IMR-90 (cell line): ENCODE measurements around the gene OSBPL6. TPM values are rescaled to one million over a fixed set of nuclear protein-coding genes. Genes with fewer than 3 reads are reported as not detected.

Source experiments
- ATAC-seq: fragments of 200-7000 bp; cut with Tn5 transposase; 2 replicates; pipeline ENCODE4 v1.9.1; 2020; ENCODE audit warnings: low read depth, mild to moderate bottlenecking, moderate library complexity
- BruUV-seq: library from RNA; stranded (reverse); fragments of 400-500 nt; replicated peaks from 2 replicates; lab custom pipeline; 2021; lab: Mats Ljungman, UMichigan
- CTCF ChIA-PET: fragments of 300-600 bp; formaldehyde crosslinking; extraction: SDS; loops from one replicate; lab custom pipeline; 2021; ENCODE audit warnings: antibody characterized with exemption; lab: Yijun Ruan, JAX
- POLR2A ChIA-PET: fragments of 300-600 bp; sonication (Branson Sonifier 250); formaldehyde crosslinking; loops from one replicate; lab custom pipeline; 2022; ENCODE audit warnings: antibody characterized with exemption; ENCODE audit not compliant: unreplicated experiment; lab: Charles Lee
- DNase-seq: peaks from one replicate; pipeline ENCODE4 v3.0.0; 2013
- H2AFZ ChIP-seq: replicated peaks from 2 replicates; pipeline ENCODE3; 2013; ENCODE audit warnings: low read length, mild to moderate bottlenecking; ENCODE audit not compliant: poor library complexity
- H2AK5ac ChIP-seq: 2 replicates; pipeline ENCODE4 v1.6.1; 2013; ENCODE audit warnings: low read depth, low read length, inconsistent platforms
- H2AK9ac ChIP-seq: replicated peaks from 2 replicates; pipeline ENCODE3; 2013; ENCODE audit warnings: mild to moderate bottlenecking, low read depth, low read length, moderate library complexity; ENCODE audit not compliant: poor library complexity
- H2BK120ac ChIP-seq: 2 replicates; pipeline ENCODE4 v1.6.1; 2013; ENCODE audit warnings: low read depth, low read length, inconsistent platforms
- H2BK15ac ChIP-seq: 3 replicates; pipeline ENCODE4 v1.6.1; 2013; ENCODE audit warnings: low read depth, low read length, inconsistent platforms
- H2BK20ac ChIP-seq: 2 replicates; pipeline ENCODE4 v1.6.1; 2013; ENCODE audit warnings: low read depth, mild to moderate bottlenecking, inconsistent platforms, low read length, moderate library complexity
- H2BK5ac ChIP-seq: 2 replicates; pipeline ENCODE4 v1.6.1; 2013; ENCODE audit warnings: mild to moderate bottlenecking, low read depth, low read length, inconsistent platforms; ENCODE audit not compliant: poor library complexity, severe bottlenecking
- H3K14ac ChIP-seq: replicated peaks from 2 replicates; pipeline ENCODE4 v1.6.1; 2013; ENCODE audit warnings: low read depth, low read length, inconsistent platforms
- H3K18ac ChIP-seq: 2 replicates; pipeline ENCODE4 v1.6.1; 2013; ENCODE audit warnings: low read depth, low read length, control low read depth
- H3K23ac ChIP-seq: 2 replicates; pipeline ENCODE4 v1.6.1; 2013; ENCODE audit warnings: low read depth, low read length, inconsistent platforms
- H3K27ac ChIP-seq: 2 replicates; pipeline ENCODE4 v1.5.1; 2013; ENCODE audit warnings: mild to moderate bottlenecking, control low read depth, low read length; ENCODE audit not compliant: insufficient read depth
- H3K27me3 ChIP-seq: 2 replicates; pipeline ENCODE4 v1.6.1; 2013; ENCODE audit warnings: low read length; ENCODE audit not compliant: control insufficient read depth, insufficient read depth
- H3K36me3 ChIP-seq: 2 replicates; pipeline ENCODE4 v1.6.1; 2013; ENCODE audit warnings: low read length, mixed read lengths; ENCODE audit not compliant: control insufficient read depth, insufficient read depth
- H3K4ac ChIP-seq: 2 replicates; pipeline ENCODE4 v1.6.1; 2013; ENCODE audit warnings: low read depth, low read length, inconsistent platforms
- H3K4me1 ChIP-seq: 2 replicates; pipeline ENCODE4 v1.6.1; 2013; ENCODE audit warnings: low read length, mixed read lengths; ENCODE audit not compliant: control insufficient read depth, insufficient read depth
- H3K4me2 ChIP-seq: 2 replicates; pipeline ENCODE4 v1.6.1; 2013; ENCODE audit warnings: low read depth, mild to moderate bottlenecking, control low read depth, low read length, moderate library complexity
- H3K4me3 ChIP-seq: 2 replicates; pipeline ENCODE4 v1.5.1; 2013; ENCODE audit warnings: low read depth, mild to moderate bottlenecking, control low read depth, low read length, moderate library complexity; ENCODE audit not compliant: insufficient read depth
- H3K56ac ChIP-seq: 2 replicates; pipeline ENCODE4 v1.6.1; 2013; ENCODE audit warnings: low read length, inconsistent platforms; ENCODE audit not compliant: insufficient read depth; ENCODE audit errors: extremely low read depth
- H3K79me1 ChIP-seq, 2 experiments: 2 replicates each; pipeline ENCODE4 v1.6.1; 2013; ENCODE audit warnings: low read length in 2 of 2, inconsistent platforms in 1 of 2, low read depth in 1 of 2
- H3K9ac ChIP-seq: 2 replicates; pipeline ENCODE4 v1.6.1; 2013; ENCODE audit warnings: low read depth, low read length, control low read depth
- H3K9me1 ChIP-seq: 2 replicates; pipeline ENCODE4 v1.6.1; 2013; ENCODE audit warnings: low read length, inconsistent platforms; ENCODE audit not compliant: insufficient read depth
- H3K9me3 ChIP-seq: 2 replicates; pipeline ENCODE4 v1.6.1; 2013; ENCODE audit warnings: low read length; ENCODE audit not compliant: control insufficient read depth, insufficient read depth
- H4K20me1 ChIP-seq: 2 replicates; pipeline ENCODE4 v1.6.1; 2013; ENCODE audit warnings: low read length, inconsistent platforms; ENCODE audit not compliant: insufficient read depth
- H4K5ac ChIP-seq: 2 replicates; pipeline ENCODE4 v1.6.1; 2013; ENCODE audit warnings: mild to moderate bottlenecking, low read depth, low read length, control low read depth
- H4K8ac ChIP-seq, 2 experiments: 2 replicates each; pipeline ENCODE4 v1.6.1; 2013; ENCODE audit warnings: low read depth in 2 of 2, low read length in 2 of 2, control low read depth in 1 of 2, inconsistent platforms in 1 of 2
- H4K91ac ChIP-seq: 2 replicates; pipeline ENCODE4 v1.6.1; 2013; ENCODE audit warnings: low read depth, low read length, inconsistent platforms; ENCODE audit not compliant: insufficient read depth
- MAZ ChIP-seq: IDR thresholded peaks from 2 replicates; pipeline ENCODE4 v1.6.1; 2012; ENCODE audit warnings: low read depth, mild to moderate bottlenecking, low read length, improper control_type of control experiment, moderate library complexity, borderline replicate concordance
- RAD21 ChIP-seq: IDR thresholded peaks from 2 replicates; pipeline ENCODE4 v1.6.1; 2012; ENCODE audit warnings: low read length, improper control_type of control experiment
- WGBS, 2 experiments: methylation state at CpG; one replicate each; pipeline versions ENCODE4 v1.1.5 to v1.1.7; 2013; ENCODE audit warnings: missing lambda C conversion rate in 2 of 2; ENCODE audit not compliant: insufficient read length in 1 of 2; ENCODE audit errors: extremely low coverage in 2 of 2; 5-methylcytosine and 5-hydroxymethylcytosine counted together
- dilution Hi-C: fragments of 300-500 bp; cut with HindIII; formaldehyde crosslinking; loops from one replicate; pipeline ENCODE4 v1.14.3; 2018; ENCODE audit warnings: low sequenced_read_pairs; ENCODE audit not compliant: unreplicated experiment
- in situ Hi-C: fragments of 300-500 bp; cut with MboI; formaldehyde crosslinking; loops from 3 replicates; pipeline ENCODE4 v1.14.3; 2019; ENCODE audit warnings: low sequenced_read_pairs, inconsistent platforms, mixed read lengths
- intact Hi-C: fragments of 100-400 bp; cut with micrococcal nuclease; formaldehyde crosslinking; loops from 2 replicates; pipeline ENCODE4 v1.10.0; 2022
- polyA plus RNA-seq, 3 experiments: library from polyadenylated mRNA; depleted of rRNA; stranded (reverse); fragments of >200 nt; gene quantifications; 2 replicates each; pipeline ENCODE4 v1.2.3, GENCODE V29; 2012; ENCODE audit warnings: low replicate concordance in 1 of 3
- total RNA-seq: library from RNA; depleted of rRNA; stranded (reverse); fragments of >200 nt; gene quantifications from 2 replicates; pipeline ENCODE4 v1.2.3, GENCODE V29; 2012
- TF ChIP-seq, protein P1 (sequence below): conservative IDR thresholded peaks from 2 replicates; pipeline ENCODE4 v1.5.1; 2012; ENCODE audit warnings: mild to moderate bottlenecking, low read depth, low read length, improper control_type of control experiment

OSBPL6 gene
- total and polyA plus RNA-seq, 2 of the 4 experiments (the other 2 are of a cell fraction), result 3.2 to 3.7 TPM

DNA sequence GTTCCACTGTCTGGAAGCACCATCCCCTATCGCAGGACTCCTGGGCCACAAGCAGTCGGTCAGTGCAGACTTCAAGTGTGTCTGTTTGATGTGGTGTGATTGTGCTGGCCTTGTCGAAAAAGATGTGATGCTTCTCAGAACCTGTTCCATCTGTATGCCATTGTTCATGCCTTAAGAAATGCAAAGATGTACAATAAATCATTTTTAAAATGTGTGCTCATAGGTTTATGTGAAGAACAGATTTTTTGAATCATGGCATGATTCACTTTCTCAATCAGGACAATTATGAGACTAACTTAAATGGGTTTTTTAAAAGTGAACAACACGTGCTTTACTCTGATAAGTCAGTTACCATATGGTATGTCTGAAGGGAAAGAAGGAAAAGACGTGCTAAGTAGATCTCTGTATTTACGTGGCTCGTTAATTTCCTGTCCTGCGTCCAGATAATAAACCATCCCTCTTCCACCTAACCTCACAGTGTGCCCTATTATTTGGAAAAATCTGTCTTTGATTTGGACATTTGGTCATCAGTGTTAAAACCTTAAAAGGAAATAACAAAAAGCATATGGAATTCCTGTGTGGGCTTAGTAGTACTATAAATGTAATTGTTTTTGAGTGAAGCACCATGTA, 201.7 kb downstream of the OSBPL6 start:
- POLR2A ChIA-PET, result no interaction called here
- H3K14ac ChIP-seq, result no peak overlapping the region
- no peaks in the 10 kb centered on the region for H3K9me3 ChIP-seq
- TF ChIP-seq, protein P1, sequence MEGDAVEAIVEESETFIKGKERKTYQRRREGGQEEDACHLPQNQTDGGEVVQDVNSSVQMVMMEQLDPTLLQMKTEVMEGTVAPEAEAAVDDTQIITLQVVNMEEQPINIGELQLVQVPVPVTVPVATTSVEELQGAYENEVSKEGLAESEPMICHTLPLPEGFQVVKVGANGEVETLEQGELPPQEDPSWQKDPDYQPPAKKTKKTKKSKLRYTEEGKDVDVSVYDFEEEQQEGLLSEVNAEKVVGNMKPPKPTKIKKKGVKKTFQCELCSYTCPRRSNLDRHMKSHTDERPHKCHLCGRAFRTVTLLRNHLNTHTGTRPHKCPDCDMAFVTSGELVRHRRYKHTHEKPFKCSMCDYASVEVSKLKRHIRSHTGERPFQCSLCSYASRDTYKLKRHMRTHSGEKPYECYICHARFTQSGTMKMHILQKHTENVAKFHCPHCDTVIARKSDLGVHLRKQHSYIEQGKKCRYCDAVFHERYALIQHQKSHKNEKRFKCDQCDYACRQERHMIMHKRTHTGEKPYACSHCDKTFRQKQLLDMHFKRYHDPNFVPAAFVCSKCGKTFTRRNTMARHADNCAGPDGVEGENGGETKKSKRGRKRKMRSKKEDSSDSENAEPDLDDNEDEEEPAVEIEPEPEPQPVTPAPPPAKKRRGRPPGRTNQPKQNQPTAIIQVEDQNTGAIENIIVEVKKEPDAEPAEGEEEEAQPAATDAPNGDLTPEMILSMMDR, result no peak
- TF ChIP-seq RAD21, result no peak
- no peak for TF ChIP-seq MAZ
- no peak overlapping the region for H3K23ac ChIP-seq
- WGBS, 2 experiments, result no CpG with 5 or more reads among the region's 8 CpGs
- no peak overlapping the region for H4K5ac ChIP-seq
- no peak overlapping the region for H2AFZ ChIP-seq
- CTCF ChIA-PET, result interaction anchor here (1.0 to 2.4 kb wide), 5 partner anchors 9 to 263 kb away, joined by 3 to 9 read pairs (median 8); no protein-coding TSS in a partner anchor
- H4K91ac ChIP-seq, result no peak overlapping the region
- no peaks in the 10 kb centered on the region for H3K4me1 ChIP-seq
- no peak overlapping the region for H3K9ac ChIP-seq
- ATAC-seq, result no peak
- H2BK120ac ChIP-seq, result no peak overlapping the region
- no peak overlapping the region for H3K27ac ChIP-seq
- no peak overlapping the region for H3K56ac ChIP-seq
- intact Hi-C loops, result no loop called here
- no peaks in the 10 kb centered on the region for H3K9me1 ChIP-seq
- H4K8ac ChIP-seq, result no peak overlapping the region
- BruUV-seq, result no TSS peak
- no peaks in the 10 kb centered on the region for H3K36me3 ChIP-seq
- H2BK5ac ChIP-seq, result no peak overlapping the region
- H2BK20ac ChIP-seq, result no peak overlapping the region
- H3K4me3 ChIP-seq, result no peak overlapping the region
- in situ Hi-C loops, result no loop called here
- no peak overlapping the region for H2AK9ac ChIP-seq
- no peak overlapping the region for H2AK5ac ChIP-seq
- H2BK15ac ChIP-seq, result no peak overlapping the region
- H3K4ac ChIP-seq, result no peak overlapping the region
- no peaks in the 10 kb centered on the region for H3K79me1 ChIP-seq
- no peak overlapping the region for H3K18ac ChIP-seq
- no peak for DNase-seq
- H3K4me2 ChIP-seq, result no peak overlapping the region
- dilution Hi-C loops, result no loop called here
- H4K20me1 ChIP-seq, result no peaks in the 10 kb centered on the region
- no peaks in the 10 kb centered on the region for H3K27me3 ChIP-seq
